HEK293T (cell line): Measurements from ENCODE around the gene RPTOR.
A peak's percentile ranks its signal among the peaks of the same experiment; 100 is the strongest.

Source experiments
- CTCF ChIA-PET: fragments of 350-600 bp; formaldehyde crosslinking; extraction: SDS; loops from one replicate; lab custom pipeline; 2021; ENCODE audit warnings: antibody characterized with exemption, inconsistent platforms; lab: Yijun Ruan, JAX
- POLR2A ChIA-PET: fragments of 350-600 bp; formaldehyde crosslinking; extraction: SDS; loops from one replicate; lab custom pipeline; 2020; ENCODE audit warnings: antibody characterized with exemption, inconsistent platforms; lab: Yijun Ruan, JAX
- DNase-seq: peaks from one replicate; pipeline ENCODE4 v3.0.0; 2012; ENCODE audit warnings: mixed read lengths; ENCODE audit errors: extremely low spot score
- ARNT ChIP-seq: fragments of 450-650 bp; IDR thresholded peaks from 2 replicates; pipeline ENCODE4 v1.6.1; 2017; ENCODE audit warnings: mild to moderate bottlenecking
- BHLHE40 ChIP-seq: fragments of 450-650 bp; IDR thresholded peaks from 2 replicates; pipeline ENCODE4 v1.6.1; 2016; ENCODE audit warnings: mild to moderate bottlenecking, moderate library complexity, borderline replicate concordance
- CTBP1 ChIP-seq: fragments of 450-650 bp; IDR thresholded peaks from 2 replicates; pipeline ENCODE4 v1.6.1; 2016; ENCODE audit warnings: borderline replicate concordance
- ELF4 ChIP-seq: fragments of 450-650 bp; IDR thresholded peaks from 2 replicates; pipeline ENCODE4 v1.6.1; 2017; ENCODE audit warnings: antibody characterized with exemption
- FOXA1 ChIP-seq: fragments of 450-650 bp; IDR thresholded peaks from 2 replicates; pipeline ENCODE4 v1.6.1; 2016; ENCODE audit warnings: mild to moderate bottlenecking
- FOXK2 ChIP-seq: fragments of 450-650 bp; IDR thresholded peaks from 2 replicates; pipeline ENCODE4 v1.6.1; 2016; ENCODE audit warnings: mild to moderate bottlenecking
- FOXM1 ChIP-seq: fragments of 450-650 bp; IDR thresholded peaks from 2 replicates; pipeline ENCODE4 v1.6.1; 2017; ENCODE audit warnings: mild to moderate bottlenecking, borderline replicate concordance
- HDGF ChIP-seq: fragments of 450-650 bp; IDR thresholded peaks from 2 replicates; pipeline ENCODE4 v1.6.1; 2017; ENCODE audit warnings: antibody characterized with exemption, borderline replicate concordance
- L3MBTL2 ChIP-seq: fragments of 450-650 bp; conservative IDR thresholded peaks from 2 replicates; pipeline ENCODE4 v1.6.1; 2016; ENCODE audit warnings: mild to moderate bottlenecking
- LEF1 ChIP-seq: fragments of 450-650 bp; IDR thresholded peaks from 2 replicates; pipeline ENCODE4 v1.6.1; 2017; ENCODE audit warnings: mild to moderate bottlenecking, borderline replicate concordance
- NFRKB ChIP-seq: fragments of 450-650 bp; IDR thresholded peaks from 2 replicates; pipeline ENCODE4 v1.6.1; 2016; ENCODE audit warnings: mild to moderate bottlenecking, moderate library complexity
- PKNOX1 ChIP-seq: fragments of 450-650 bp; IDR thresholded peaks from 2 replicates; pipeline ENCODE4 v1.6.1; 2016
- SP1 ChIP-seq: fragments of 450-650 bp; IDR thresholded peaks from 2 replicates; pipeline ENCODE4 v1.6.1; 2017
- SUZ12 ChIP-seq: fragments of 450-650 bp; IDR thresholded peaks from 2 replicates; pipeline ENCODE4 v1.6.1; 2016; ENCODE audit warnings: mild to moderate bottlenecking
- TARDBP ChIP-seq: fragments of 450-650 bp; IDR thresholded peaks from 2 replicates; pipeline ENCODE4 v1.6.1; 2016
- ZNF384 ChIP-seq: fragments of 450-650 bp; IDR thresholded peaks from 2 replicates; pipeline ENCODE4 v1.6.1; 2016

RPTOR gene

GRCh38 chr17:80665792-80666191 lies 121.2 kb downstream of the RPTOR start:
- CTCF ChIA-PET: no interaction called here
- no peak for TF ChIP-seq FOXM1
- no peak for TF ChIP-seq LEF1
- TF ChIP-seq SUZ12: no peak
- TF ChIP-seq ELF4: no peak
- no peak for TF ChIP-seq ARNT
- POLR2A ChIA-PET: no interaction called here
- no peak for DNase-seq

- TF ChIP-seq BHLHE40 (no peak), CTBP1 (no peak), NFRKB (no peak), ZNF384 (no peak), PKNOX1 (no peak), SUZ12 (no peak), FOXA1 (no peak), LEF1 (no peak)
- ChIA-PET POLR2A (no interaction called here), CTCF (no interaction called here)
- DNase-seq: no peak
These were observed 122.2 kb downstream of the RPTOR start for GRCh38 chr17:80666867-80667266.

GRCh38 chr17:80667462-80668277 lies 123.0 kb downstream of the RPTOR start:
- POLR2A ChIA-PET: no interaction called here
- CTCF ChIA-PET: no interaction called here
- DNase-seq: no peak
- TF ChIP-seq ARNT (no peak), CTBP1 (no peak), PKNOX1 (no peak), ZNF384 (no peak), BHLHE40 (no peak), FOXM1 (no peak), ELF4 (no peak), HDGF (no peak), FOXK2 (no peak), FOXA1 (no peak), SP1 (no peak), LEF1 (no peak), TARDBP (no peak), NFRKB (no peak), SUZ12 (no peak), L3MBTL2 (no peak)

- no peak for DNase-seq
- ChIA-PET POLR2A (no interaction called here), CTCF (no interaction called here)
- no peak for TF ChIP-seq ARNT
- TF ChIP-seq PKNOX1: no peak
- TF ChIP-seq ELF4: no peak
- no peak for TF ChIP-seq HDGF
- TF ChIP-seq CTBP1: no peak
- TF ChIP-seq ZNF384: no peak
- TF ChIP-seq FOXA1: no peak
- no peak for TF ChIP-seq L3MBTL2
- no peak for TF ChIP-seq SUZ12
- no peak for TF ChIP-seq FOXK2
- TF ChIP-seq TARDBP: no peak
- no peak for TF ChIP-seq NFRKB
- TF ChIP-seq SP1: no peak
- TF ChIP-seq FOXM1: no peak
- TF ChIP-seq BHLHE40: no peak
- no peak for TF ChIP-seq LEF1
These were observed 123.9 kb downstream of the RPTOR start for GRCh38 chr17:80668375-80669148.

GRCh38 chr17:80671039-80671824 lies 126.6 kb downstream of the RPTOR start:
- ChIA-PET POLR2A (no interaction called here), CTCF (no interaction called here)
- peak; percentile 39 for DNase-seq
- TF ChIP-seq ELF4 (no peak), PKNOX1 (peak; percentile 66; the same call in 1 of the 2 replicates), ZNF384 (no peak), NFRKB (no peak), ARNT (0 out of 2 replicates have a peak, but pooled peaks have one; percentile 40)

- POLR2A ChIA-PET: no interaction called here
- TF ChIP-seq ARNT: no peak
- no peak for TF ChIP-seq TARDBP
- no peak for TF ChIP-seq FOXM1
- TF ChIP-seq SP1: no peak
- TF ChIP-seq ZNF384: no peak
- no peak for TF ChIP-seq BHLHE40
- no peak for TF ChIP-seq L3MBTL2
- TF ChIP-seq NFRKB: no peak
- no peak for TF ChIP-seq LEF1
- no peak for TF ChIP-seq SUZ12
- no peak for TF ChIP-seq HDGF
- TF ChIP-seq FOXK2: no peak
- no peak for TF ChIP-seq ELF4
- TF ChIP-seq CTBP1: no peak
- no peak for TF ChIP-seq PKNOX1
- no peak for TF ChIP-seq FOXA1
- CTCF ChIA-PET: no interaction called here
- no peak for DNase-seq
These were observed 127.1 kb downstream of the RPTOR start for GRCh38 chr17:80671825-80672110.
